ENCODE data around the gene TNS1. TPM values are rescaled to one million over a fixed set of nuclear protein-coding genes. Genes with fewer than 3 reads are reported as not detected.

The TNS1 gene
- total RNA-seq, 1 donor from 2014 or later, result 0.24 TPM

DNA sequence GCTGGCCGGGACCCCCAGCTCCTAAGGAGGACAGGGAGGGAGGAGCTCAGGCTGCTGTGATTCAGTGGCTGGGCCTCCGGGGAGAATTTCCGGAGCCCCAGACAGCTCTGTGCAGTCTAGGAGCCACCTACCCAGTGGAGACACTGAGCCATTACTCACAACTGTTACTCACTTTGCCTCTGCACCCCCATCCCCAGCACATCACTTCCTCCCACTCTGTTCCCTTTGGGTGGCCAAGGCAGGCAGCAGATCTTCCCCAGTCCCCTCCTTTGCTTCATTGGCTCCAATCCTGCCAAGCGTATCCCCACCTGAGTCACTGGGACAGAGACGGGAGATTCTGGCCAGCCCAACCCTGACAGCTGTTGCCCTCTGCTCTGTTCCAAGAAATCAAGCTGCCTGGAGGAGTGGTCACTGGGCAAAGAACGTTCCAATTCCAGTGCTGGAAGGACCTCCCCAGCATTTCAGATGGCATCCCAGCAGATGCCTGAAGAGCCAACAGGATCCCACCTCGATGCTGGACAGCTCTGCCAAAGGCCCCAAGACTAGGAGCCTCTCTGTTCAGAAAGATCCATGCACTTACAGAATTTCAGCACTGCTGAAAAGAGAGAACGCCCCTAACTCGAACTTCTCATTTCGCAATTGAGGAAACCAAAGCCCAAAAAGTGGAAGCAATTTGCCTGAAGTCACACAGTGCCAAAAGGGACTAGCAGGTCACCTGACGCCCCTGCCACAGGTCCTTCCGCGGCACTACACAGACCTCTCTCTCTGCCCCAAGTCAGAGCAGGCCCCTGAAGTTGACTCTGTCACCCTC lies 68.3 kb downstream of the TNS1 start:
- Mint-ChIP-seq H3K27ac (peak overlapping the region; percentile 60), H3K9me3 (no peaks in the 10 kb centered on the region), H3K27me3 (ENCODE audit: insufficient read depth, low read depth) (peaks cover 7% of the 10 kb centered on the region), H3K4me1 (peaks cover 30% of the 10 kb centered on the region), H3K36me3 (no peaks in the 10 kb centered on the region), H3K4me3 (no peak overlapping the region)
- no peak overlapping the region for H3K4me3 ChIP-seq
- no peak for DNase-seq (ENCODE audit: low spot score)
- no peak overlapping the region for H3K4me2 ChIP-seq
- no peaks in the 10 kb centered on the region for H3F3A ChIP-seq (ENCODE audit: low read depth)
- H3K9ac ChIP-seq, result no peak overlapping the region
- peaks cover 5% of the 10 kb centered on the region for H3K4me1 ChIP-seq
- H3K79me2 ChIP-seq (ENCODE audit: low read depth), result no peaks in the 10 kb centered on the region
- H3K27ac ChIP-seq, result no peak overlapping the region
- no peaks in the 10 kb centered on the region for H3K27me3 ChIP-seq
- TF ChIP-seq, protein P1, sequence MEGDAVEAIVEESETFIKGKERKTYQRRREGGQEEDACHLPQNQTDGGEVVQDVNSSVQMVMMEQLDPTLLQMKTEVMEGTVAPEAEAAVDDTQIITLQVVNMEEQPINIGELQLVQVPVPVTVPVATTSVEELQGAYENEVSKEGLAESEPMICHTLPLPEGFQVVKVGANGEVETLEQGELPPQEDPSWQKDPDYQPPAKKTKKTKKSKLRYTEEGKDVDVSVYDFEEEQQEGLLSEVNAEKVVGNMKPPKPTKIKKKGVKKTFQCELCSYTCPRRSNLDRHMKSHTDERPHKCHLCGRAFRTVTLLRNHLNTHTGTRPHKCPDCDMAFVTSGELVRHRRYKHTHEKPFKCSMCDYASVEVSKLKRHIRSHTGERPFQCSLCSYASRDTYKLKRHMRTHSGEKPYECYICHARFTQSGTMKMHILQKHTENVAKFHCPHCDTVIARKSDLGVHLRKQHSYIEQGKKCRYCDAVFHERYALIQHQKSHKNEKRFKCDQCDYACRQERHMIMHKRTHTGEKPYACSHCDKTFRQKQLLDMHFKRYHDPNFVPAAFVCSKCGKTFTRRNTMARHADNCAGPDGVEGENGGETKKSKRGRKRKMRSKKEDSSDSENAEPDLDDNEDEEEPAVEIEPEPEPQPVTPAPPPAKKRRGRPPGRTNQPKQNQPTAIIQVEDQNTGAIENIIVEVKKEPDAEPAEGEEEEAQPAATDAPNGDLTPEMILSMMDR (IDR thresholded peaks at IDR 0.05), result no peak
- TF ChIP-seq EZH2 (IDR thresholded peaks at IDR 0.05), result no peak
- TF ChIP-seq EZH2phosphoT487 (IDR thresholded peaks at IDR 0.05), result no peak
- no peak overlapping the region for H2AFZ ChIP-seq (replicated peaks)
- no peaks in the 10 kb centered on the region for H4K20me1 ChIP-seq (ENCODE audit: low read depth)
- H3K9me3 ChIP-seq (ENCODE audit: low read depth), result no peaks in the 10 kb centered on the region
- H3K36me3 ChIP-seq, result no peaks in the 10 kb centered on the region

DNA sequence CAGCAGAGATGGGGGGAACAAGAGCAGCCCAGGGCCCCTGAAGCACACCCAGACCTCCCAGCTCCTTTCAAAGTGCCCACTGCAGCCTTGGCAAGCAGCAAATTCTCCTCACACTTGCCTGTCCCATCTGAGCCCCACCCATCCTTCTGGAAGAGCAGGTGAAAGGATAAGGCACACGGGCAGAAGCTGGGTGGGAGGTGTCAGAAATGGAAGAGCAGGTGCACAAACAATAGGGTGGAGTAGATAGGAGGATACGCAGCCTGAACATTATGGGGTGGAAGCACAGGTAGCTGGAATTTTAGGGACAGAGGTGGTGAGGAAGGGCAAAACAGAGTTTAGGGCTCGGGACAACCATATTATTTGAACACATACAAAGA lies 69.2 kb downstream of the TNS1 start:
- Mint-ChIP-seq H3K9me3 (no peaks in the 10 kb centered on the region), H3K4me3 (no peak overlapping the region), H3K36me3 (no peaks in the 10 kb centered on the region), H3K27me3 (ENCODE audit: insufficient read depth, low read depth) (peaks cover 10% of the 10 kb centered on the region), H3K4me1 (peaks cover 30% of the 10 kb centered on the region), H3K27ac (no peak overlapping the region)
- no peaks in the 10 kb centered on the region for H3K9me3 ChIP-seq (ENCODE audit: low read depth)
- no peaks in the 10 kb centered on the region for H3F3A ChIP-seq (ENCODE audit: low read depth)
- no peaks in the 10 kb centered on the region for H3K27me3 ChIP-seq
- DNase-seq (ENCODE audit: low spot score), result no peak
- no peaks in the 10 kb centered on the region for H3K79me2 ChIP-seq (ENCODE audit: low read depth)
- peaks cover 5% of the 10 kb centered on the region for H3K4me1 ChIP-seq
- H2AFZ ChIP-seq (replicated peaks), result no peak overlapping the region
- TF ChIP-seq EZH2 (IDR thresholded peaks at IDR 0.05) (no peak), EZH2phosphoT487 (IDR thresholded peaks at IDR 0.05) (no peak)
- TF ChIP-seq, protein P1 (IDR thresholded peaks at IDR 0.05), result no peak
- H3K27ac ChIP-seq, result no peak overlapping the region
- no peak overlapping the region for H3K4me3 ChIP-seq
- H3K9ac ChIP-seq, result no peak overlapping the region
- no peaks in the 10 kb centered on the region for H4K20me1 ChIP-seq (ENCODE audit: low read depth)
- H3K4me2 ChIP-seq, result no peak overlapping the region
- no peaks in the 10 kb centered on the region for H3K36me3 ChIP-seq

DNA sequence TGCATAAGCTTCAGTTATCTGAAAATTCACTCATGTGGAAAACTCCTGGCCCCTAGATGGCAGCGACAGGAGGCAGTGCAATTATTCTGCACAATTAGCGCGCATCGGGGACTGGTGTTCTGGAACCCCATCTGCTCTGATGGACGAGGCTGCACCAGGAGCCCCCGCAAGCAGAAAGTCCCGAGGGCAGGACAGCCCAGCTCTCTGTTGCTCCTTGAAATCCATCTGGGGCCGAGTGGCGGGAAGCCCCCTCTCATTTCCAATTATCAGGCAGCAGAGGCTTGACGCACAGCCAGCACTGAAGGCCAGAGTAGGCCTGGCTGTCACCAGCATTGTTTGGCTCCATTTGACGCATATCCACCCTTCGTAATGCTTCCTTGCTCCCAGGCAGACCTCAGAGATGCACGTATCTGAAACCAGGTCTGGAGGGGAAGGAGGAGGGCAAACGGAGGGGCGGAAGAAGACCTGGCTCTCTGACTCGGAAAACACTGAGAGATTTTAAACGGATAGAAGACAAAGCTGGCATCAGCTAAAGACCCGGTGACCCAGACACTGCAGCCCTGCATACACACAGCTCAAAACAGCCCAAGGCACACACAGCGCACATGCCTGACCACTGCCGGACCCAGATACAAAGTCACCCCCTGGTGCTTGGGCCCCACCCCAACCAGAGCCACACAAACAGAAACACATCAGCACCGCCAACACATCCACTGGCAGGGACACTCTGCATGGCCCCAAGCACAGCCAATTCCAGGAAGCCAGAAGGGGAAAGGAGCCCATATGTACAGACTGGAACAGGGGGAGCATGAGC lies 69.8 kb downstream of the TNS1 start:
- Histone ChIP-seq H3K4me1 (peaks cover 5% of the 10 kb centered on the region), H3K4me2 (no peak overlapping the region), H3K4me3 (no peak overlapping the region), H3K36me3 (no peaks in the 10 kb centered on the region), H3K27me3 (no peaks in the 10 kb centered on the region), H3K27ac (no peak overlapping the region), H3K9ac (no peak overlapping the region), H3K79me2 (ENCODE audit: low read depth) (no peaks in the 10 kb centered on the region), H3F3A (ENCODE audit: low read depth) (no peaks in the 10 kb centered on the region), H3K9me3 (ENCODE audit: low read depth) (no peaks in the 10 kb centered on the region), H4K20me1 (ENCODE audit: low read depth) (no peaks in the 10 kb centered on the region), H2AFZ (replicated peaks) (peak overlapping the region; percentile 54)
- Mint-ChIP-seq H3K27me3 (ENCODE audit: insufficient read depth, low read depth) (peaks cover 10% of the 10 kb centered on the region), H3K9me3 (no peaks in the 10 kb centered on the region), H3K27ac (peak overlapping the region; percentile 98), H3K4me1 (peaks cover 30% of the 10 kb centered on the region), H3K36me3 (no peaks in the 10 kb centered on the region), H3K4me3 (no peak overlapping the region)
- TF ChIP-seq, protein P1 (IDR thresholded peaks at IDR 0.05), result peak; percentile 28
- no peak for TF ChIP-seq EZH2phosphoT487 (IDR thresholded peaks at IDR 0.05)
- TF ChIP-seq EZH2 (IDR thresholded peaks at IDR 0.05), result no peak
- peak; percentile 35 for DNase-seq (ENCODE audit: low spot score)
